HCT116 (cell line): ENCODE data around the gene NOA1. TPM values are rescaled to one million over a fixed set of nuclear protein-coding genes. Genes with fewer than 3 reads are reported as not detected.

ENCODE experiments used
- ATAC-seq: fragments of 200-7000 bp; cut with Tn5 transposase; 2 replicates; pipeline ENCODE4 v1.9.1; 2020; ENCODE audit warnings: mild to moderate bottlenecking, moderate library complexity
- BruUV-seq: library from RNA; stranded (reverse); fragments of 400-500 nt; replicated peaks from 2 replicates; lab custom pipeline; 2021; lab: Mats Ljungman, UMichigan
- CTCF ChIA-PET: fragments of 300-600 bp; sonication (Branson Sonifier 250); formaldehyde crosslinking; loops from one replicate; lab custom pipeline; 2021; ENCODE audit warnings: antibody characterized with exemption; lab: Charles Lee
- POLR2A ChIA-PET: fragments of 300-600, 350-600 bp; sonication (Branson Sonifier 250); formaldehyde crosslinking; loops from one replicate; lab custom pipeline; 2021; ENCODE audit warnings: antibody characterized with exemption; lab: Charles Lee
- RAD21 ChIA-PET, 2 experiments: fragments of 300-600 bp; sonication (Branson Sonifier 250); formaldehyde crosslinking; loops; one replicate each; lab custom pipeline; 2023; ENCODE audit warnings: low total read pairs in 2 of 2; ENCODE audit not compliant: uncharacterized antibody in 2 of 2, unreplicated experiment in 2 of 2, low non-redundant PET in 1 of 2; lab: Charles Lee
- DNase-seq: peaks from one replicate; pipeline ENCODE4 v3.0.0-alpha.2; 2010; ENCODE audit warnings: low read depth, low spot score
- H2AFZ ChIP-seq: fragments of 200-600 bp; shearing (Covaris generic), sonication (generic); 2 replicates; pipeline ENCODE4 v1.6.1; 2017; ENCODE audit warnings: low read depth, mixed run types, mixed read lengths, antibody characterized with exemption, low read length; ENCODE audit not compliant: poor library complexity, severe bottlenecking
- H3K27ac ChIP-seq: 2 replicates; pipeline ENCODE4 v1.5.1; 2012; ENCODE audit warnings: low read depth, low read length
- H3K27me3 ChIP-seq: fragments of 200-600 bp; sonication (generic); 2 replicates; pipeline ENCODE4 v1.6.1; 2016; ENCODE audit warnings: mixed run types, low read length, mixed read lengths; ENCODE audit not compliant: insufficient read depth
- H3K36me3 ChIP-seq, 2 experiments: fragments of 200-500 bp in 1 of 2; fragments of 200-600 bp in 1 of 2; sonication (Bioruptor generic) in 1 of 2; sonication (generic) in 1 of 2; 2 replicates each; pipeline versions ENCODE4 v1.5.1 to v1.6.1; 2014 to 2016; ENCODE audit warnings: low read length in 2 of 2, inconsistent platforms in 1 of 2, mixed read lengths in 1 of 2, mixed run types in 1 of 2; ENCODE audit not compliant: insufficient read depth in 2 of 2, control insufficient read depth in 1 of 2
- H3K4me1 ChIP-seq, 2 experiments: fragments of 200-600 bp in 1 of 2; sonication (generic) in 1 of 2; 2 replicates each; pipeline versions ENCODE4 v1.5.1 to v1.6.1; 2012 to 2017; ENCODE audit warnings: low read length in 2 of 2, inconsistent platforms in 1 of 2, mild to moderate bottlenecking in 1 of 2, mixed read lengths in 1 of 2, mixed run types in 1 of 2, moderate library complexity in 1 of 2; ENCODE audit not compliant: insufficient read depth in 2 of 2, control insufficient read depth in 1 of 2
- H3K4me2 ChIP-seq: fragments of 200-600 bp; sonication (generic); 2 replicates; pipeline ENCODE4 v1.6.1; 2017; ENCODE audit warnings: mixed run types, low read length, mixed read lengths
- H3K4me3 ChIP-seq, 2 experiments: fragments of 200-600 bp in 1 of 2; sonication (generic) in 1 of 2; replicated peaks in 1 of 2; 2 replicates each; pipeline ENCODE4 v1.5.1; 2011 to 2016; ENCODE audit warnings: low read length in 2 of 2, control low read depth in 1 of 2, low read depth in 1 of 2, mild to moderate bottlenecking in 1 of 2, mixed read lengths in 1 of 2, mixed run types in 1 of 2
- H3K79me2 ChIP-seq: fragments of 200-600 bp; sonication (generic); 2 replicates; pipeline ENCODE4 v1.6.1; 2017; ENCODE audit warnings: mild to moderate bottlenecking, mixed run types, low read length, moderate library complexity, mixed read lengths; ENCODE audit not compliant: insufficient read depth
- H3K9ac ChIP-seq: fragments of 200-600 bp; sonication (generic); 2 replicates; pipeline ENCODE4 v1.6.1; 2016; ENCODE audit warnings: low read length, mixed read lengths
- H3K9me2 ChIP-seq: fragments of 200-600 bp; sonication (generic), shearing (Covaris generic); 2 replicates; pipeline ENCODE4 v1.6.1; 2017; ENCODE audit warnings: mixed run types, mild to moderate bottlenecking, moderate library complexity; ENCODE audit not compliant: insufficient read depth
- H3K9me3 ChIP-seq, 2 experiments: fragments of 200-500 bp in 1 of 2; fragments of 200-600 bp in 1 of 2; sonication (Bioruptor generic) in 1 of 2; sonication (generic) in 1 of 2; 2 replicates each; pipeline ENCODE4 v1.6.1; 2014 to 2017; ENCODE audit warnings: low read length in 2 of 2, mixed read lengths in 2 of 2, inconsistent platforms in 1 of 2, low read depth in 1 of 2, mild to moderate bottlenecking in 1 of 2, mixed run types in 1 of 2, moderate library complexity in 1 of 2; ENCODE audit not compliant: control insufficient read depth in 1 of 2, insufficient read depth in 1 of 2
- H4K20me1 ChIP-seq: fragments of 200-600 bp; sonication (generic), shearing (Covaris generic); 2 replicates; pipeline ENCODE4 v1.6.1; 2017; ENCODE audit warnings: mixed run types, mild to moderate bottlenecking, moderate library complexity; ENCODE audit not compliant: insufficient read depth
- ATF3 ChIP-seq: IDR thresholded peaks from 2 replicates; pipeline ENCODE4 v1.6.1; 2012
- CEBPB ChIP-seq: IDR thresholded peaks from 2 replicates; pipeline ENCODE4 v1.6.1; 2012; ENCODE audit warnings: low read depth
- CTCF ChIP-seq, 3 experiments: fragments of 200-600 bp in 1 of 3; sonication (generic) in 1 of 3; IDR thresholded peaks in 2 of 3; conservative IDR thresholded peaks in 1 of 3; 2 replicates each; pipeline ENCODE4 v1.5.1; 2012 to 2017; ENCODE audit warnings: low read depth in 2 of 3, low read length in 2 of 3, antibody characterized with exemption in 1 of 3, borderline replicate concordance in 1 of 3, control low read depth in 1 of 3, mild to moderate bottlenecking in 1 of 3, mixed read lengths in 1 of 3, mixed run types in 1 of 3, moderate library complexity in 1 of 3; ENCODE audit not compliant: insufficient read depth in 1 of 3
- EGR1 ChIP-seq: IDR thresholded peaks from 2 replicates; pipeline ENCODE4 v1.6.1; 2012; ENCODE audit warnings: low read depth
- ELF1 ChIP-seq: IDR thresholded peaks from 2 replicates; pipeline ENCODE4 v1.6.1; 2012; ENCODE audit warnings: low read depth, borderline replicate concordance
- EZH2 ChIP-seq: fragments of 200-600 bp; sonication (generic); IDR thresholded peaks from 2 replicates; pipeline ENCODE4 v1.6.1; 2017; ENCODE audit warnings: antibody characterized with exemption, mixed run types
- FOSL1 ChIP-seq: IDR thresholded peaks from 2 replicates; pipeline ENCODE4 v1.6.1; 2012; ENCODE audit warnings: low read depth
- JUND ChIP-seq: IDR thresholded peaks from 2 replicates; pipeline ENCODE4 v1.6.1; 2012
- MAX ChIP-seq: IDR thresholded peaks from 2 replicates; pipeline ENCODE4 v1.6.1; 2012
- POLR2A ChIP-seq: IDR thresholded peaks from 2 replicates; pipeline ENCODE4 v1.7.0; 2011; ENCODE audit warnings: borderline replicate concordance; ENCODE audit not compliant: insufficient read depth, insufficient read length; ENCODE audit errors: extremely low read depth
- POLR2AphosphoS5 ChIP-seq: IDR thresholded peaks from 2 replicates; pipeline ENCODE4 v1.6.1; 2011; ENCODE audit warnings: mild to moderate bottlenecking, low read depth, low read length, moderate library complexity
- TCF7L2 ChIP-seq: IDR thresholded peaks from 2 replicates; pipeline ENCODE4 v1.7.0; 2011; ENCODE audit warnings: borderline replicate concordance, inconsistent platforms; ENCODE audit not compliant: insufficient read depth, insufficient read length; ENCODE audit errors: extremely low read depth
- ZFX ChIP-seq: fragments of 450-650 bp; IDR thresholded peaks from 2 replicates; pipeline ENCODE4 v1.6.1; 2017
- intact Hi-C: fragments of 100-400 bp; cut with micrococcal nuclease; formaldehyde crosslinking; loops from 2 replicates; pipeline ENCODE4 v1.10.0; 2022
- total RNA-seq: library from RNA; stranded (reverse); gene quantifications from one replicate; pipeline ENCODE4 v1.2.1, GENCODE V29; 2021; ENCODE audit not compliant: unreplicated experiment

Gene NOA1
- total RNA-seq, 1 experiment from 2014 or later: 38.4 TPM

- ATAC-seq (no peak), DNase-seq (no peak)
- Histone ChIP-seq H3K9me3 (no peaks in the 10 kb centered on the region), H3K36me3 (no peaks in the 10 kb centered on the region)
- no TSS peak for BruUV-seq
- TF ChIP-seq EGR1 (no peak), ZFX (no peak), POLR2AphosphoS5 (no peak), POLR2A (no peak), JUND (no peak)
- TF ChIP-seq, all 23 proteins: peak for 0
- ChIA-PET POLR2A (interaction anchor here (2.5 kb wide), 1 partner anchor 24 kb away, joined by 9 read pairs; the partner anchor contains the start of genes NOA1 and POLR2B), CTCF (no interaction called here), RAD21 (no interaction called here)
- no peaks in the 10 kb centered on the region for H3K27me3 ChIP-seq
- no peak overlapping the region for H2AFZ ChIP-seq
- H3K4me2 ChIP-seq: no peak overlapping the region
- H3K9ac ChIP-seq: no peak overlapping the region
- intact Hi-C loops: no loop called here
- no peaks in the 10 kb centered on the region for H3K4me1 ChIP-seq
- H3K4me3 ChIP-seq: no peak overlapping the region
- no peaks in the 10 kb centered on the region for H3K79me2 ChIP-seq
- H3K27ac ChIP-seq: no peak overlapping the region
- no peaks in the 10 kb centered on the region for H3K9me2 ChIP-seq
- no peaks in the 10 kb centered on the region for H4K20me1 ChIP-seq
Measured at GRCh38 chr4:56953680-56954520, 23.5 kb downstream of the NOA1 start.

- no peak for DNase-seq
- intact Hi-C loops: no loop called here
- peaks cover 0 to 4% of the 10 kb centered on the region in 2 experiments; a peak in 2 of 4 replicates for H3K36me3 ChIP-seq
- no peak overlapping the region for H2AFZ ChIP-seq
- H3K27me3 ChIP-seq: no peaks in the 10 kb centered on the region
- RAD21 ChIA-PET: no interaction called here
- H3K9me2 ChIP-seq: no peaks in the 10 kb centered on the region
- H3K27ac ChIP-seq: no peak overlapping the region
- H3K4me1 ChIP-seq: peaks cover 10 to 13% of the 10 kb centered on the region in 2 experiments; a peak in 3 of 4 replicates
- POLR2A ChIA-PET: no interaction called here
- TF ChIP-seq EZH2 (no peak), FOSL1 (no peak), CTCF (IDR thresholded peaks at IDR 0.05 in 2 of 3, conservative IDR thresholded peaks at IDR 0.05 in 1 of 3; ENCODE audit: borderline replicate concordance in 1 of 3, insufficient read depth in 1 of 3, low read depth in 2 of 3, low read length in 2 of 3) (no peak), ELF1 (no peak), MAX (no peak), CEBPB (no peak), TCF7L2 (no peak), ATF3 (no peak)
- no peak overlapping the region for H3K9ac ChIP-seq
- CTCF ChIA-PET: no interaction called here
- H3K79me2 ChIP-seq: no peaks in the 10 kb centered on the region
- H3K4me2 ChIP-seq: no peak overlapping the region
- no peaks in the 10 kb centered on the region for H4K20me1 ChIP-seq
- H3K4me3 ChIP-seq: no peak overlapping the region
- BruUV-seq: no TSS peak
- H3K9me3 ChIP-seq: no peaks in the 10 kb centered on the region
- no peak for ATAC-seq
Measured at GRCh38 chr4:56941403-56941802, 36.0 kb downstream of the NOA1 start.
